ENCODE results near the gene ATP8A2. TPM values are rescaled to one million over a fixed set of nuclear protein-coding genes. Genes with fewer than 3 reads are reported as not detected.
A peak's percentile ranks its signal among the peaks of the same experiment; 100 is the strongest.

Gene ATP8A2
- total RNA-seq, 1 donor from 2014 or later, result 4.2 TPM

DNA sequence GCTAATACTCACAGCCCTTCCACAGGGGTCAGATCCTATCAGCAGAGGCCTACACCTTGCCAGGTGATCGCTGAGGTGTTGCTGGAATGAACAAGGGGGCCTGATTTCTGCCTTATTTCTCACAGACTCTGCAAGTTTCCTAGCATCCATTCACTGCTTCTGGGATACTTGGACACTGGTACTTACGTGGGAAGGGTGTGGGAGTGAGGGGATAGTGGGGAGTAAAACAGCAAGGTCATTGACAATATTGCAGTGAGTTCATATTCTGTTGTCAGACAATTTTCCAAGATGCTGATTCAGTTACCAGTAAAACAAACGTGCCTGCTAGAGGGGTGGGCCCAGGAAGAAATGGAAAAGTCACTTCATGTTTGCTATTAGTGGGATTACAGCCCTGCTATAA lies 403.5 kb downstream of the ATP8A2 start:
- H3K27me3 Mint-ChIP-seq (ENCODE audit: insufficient read depth, low read depth), result peaks cover 12% of the 10 kb centered on the region
- no peaks in the 10 kb centered on the region for H3K36me3 Mint-ChIP-seq
- no peaks in the 10 kb centered on the region for H3K9me3 ChIP-seq (ENCODE audit: low read depth)
- H3K27ac Mint-ChIP-seq, result no peak overlapping the region
- no peak overlapping the region for H3K4me2 ChIP-seq
- TF ChIP-seq CTCF (IDR thresholded peaks at IDR 0.05), result no peak
- TF ChIP-seq EZH2phosphoT487 (IDR thresholded peaks at IDR 0.05), result no peak
- no peak for TF ChIP-seq EZH2 (IDR thresholded peaks at IDR 0.05)
- H2AFZ ChIP-seq (replicated peaks), result no peak overlapping the region
- H3K4me1 Mint-ChIP-seq, result peaks cover 59% of the 10 kb centered on the region
- H3K27ac ChIP-seq, result no peak overlapping the region
- H3K9me3 Mint-ChIP-seq, result peaks cover 5% of the 10 kb centered on the region
- peaks cover 6% of the 10 kb centered on the region for H3F3A ChIP-seq (ENCODE audit: low read depth)
- no peaks in the 10 kb centered on the region for H3K27me3 ChIP-seq
- H4K20me1 ChIP-seq (ENCODE audit: low read depth), result no peaks in the 10 kb centered on the region
- no peaks in the 10 kb centered on the region for H3K79me2 ChIP-seq (ENCODE audit: low read depth)
- H3K9ac ChIP-seq, result no peak overlapping the region
- peaks cover 34% of the 10 kb centered on the region for H3K4me1 ChIP-seq
- no peak for DNase-seq (ENCODE audit: low spot score)
- H3K4me3 ChIP-seq, result no peak overlapping the region
- no peaks in the 10 kb centered on the region for H3K36me3 ChIP-seq
- H3K4me3 Mint-ChIP-seq, result no peak overlapping the region

GRCh38 chr13:25775986-25776385 lies 404.2 kb downstream of the ATP8A2 start:
- Histone ChIP-seq H3K9me3 (ENCODE audit: low read depth) (no peaks in the 10 kb centered on the region), H3K27ac (no peak overlapping the region), H4K20me1 (ENCODE audit: low read depth) (no peaks in the 10 kb centered on the region), H3K9ac (no peak overlapping the region), H3K27me3 (no peaks in the 10 kb centered on the region), H3F3A (ENCODE audit: low read depth) (peaks cover 6% of the 10 kb centered on the region), H3K4me3 (no peak overlapping the region), H3K36me3 (no peaks in the 10 kb centered on the region), H3K4me2 (peak overlapping the region; percentile 10), H2AFZ (replicated peaks) (no peak overlapping the region), H3K4me1 (peaks cover 31% of the 10 kb centered on the region), H3K79me2 (ENCODE audit: low read depth) (no peaks in the 10 kb centered on the region)
- Mint-ChIP-seq H3K9me3 (peaks cover 5% of the 10 kb centered on the region), H3K4me3 (no peak overlapping the region), H3K36me3 (no peaks in the 10 kb centered on the region), H3K27ac (no peak overlapping the region), H3K27me3 (ENCODE audit: insufficient read depth, low read depth) (peaks cover 12% of the 10 kb centered on the region), H3K4me1 (peaks cover 55% of the 10 kb centered on the region)
- TF ChIP-seq CTCF (IDR thresholded peaks at IDR 0.05) (no peak), EZH2phosphoT487 (IDR thresholded peaks at IDR 0.05) (no peak), EZH2 (IDR thresholded peaks at IDR 0.05) (no peak)
- DNase-seq (ENCODE audit: low spot score), result peak; percentile 60

GRCh38 chr13:25776722-25777121 lies 404.9 kb downstream of the ATP8A2 start:
- Mint-ChIP-seq H3K27ac (no peak overlapping the region), H3K27me3 (ENCODE audit: insufficient read depth, low read depth) (peaks cover 12% of the 10 kb centered on the region), H3K4me3 (no peak overlapping the region), H3K4me1 (peaks cover 50% of the 10 kb centered on the region), H3K9me3 (peaks cover 5% of the 10 kb centered on the region), H3K36me3 (no peaks in the 10 kb centered on the region)
- Histone ChIP-seq H3K4me1 (peaks cover 31% of the 10 kb centered on the region), H3F3A (ENCODE audit: low read depth) (peaks cover 6% of the 10 kb centered on the region), H3K4me3 (no peak overlapping the region), H3K27ac (no peak overlapping the region), H3K36me3 (no peaks in the 10 kb centered on the region), H3K9me3 (ENCODE audit: low read depth) (no peaks in the 10 kb centered on the region), H2AFZ (replicated peaks) (no peak overlapping the region), H3K9ac (no peak overlapping the region), H3K4me2 (no peak overlapping the region), H3K79me2 (ENCODE audit: low read depth) (no peaks in the 10 kb centered on the region), H4K20me1 (ENCODE audit: low read depth) (no peaks in the 10 kb centered on the region), H3K27me3 (no peaks in the 10 kb centered on the region)
- TF ChIP-seq EZH2 (IDR thresholded peaks at IDR 0.05) (no peak), EZH2phosphoT487 (IDR thresholded peaks at IDR 0.05) (no peak), CTCF (IDR thresholded peaks at IDR 0.05) (no peak)
- DNase-seq (ENCODE audit: low spot score), result no peak

Data from neural progenitor cell (in vitro differentiated cells).